Measurements from ENCODE around the gene TBC1D4.

TBC1D4 gene

GRCh38 chr13:75489502-75490263, 7.7 kb upstream of the TBC1D4 start:
- POLR2A ChIA-PET = no interaction called here
- no peak overlapping the region for H3K4me3 ChIP-seq (ENCODE audit: low read depth, low read length)
- DNase-seq (ENCODE audit: low read depth, low spot score) = no peak

GRCh38 chr13:75486146-75487062, 4.4 kb upstream of the TBC1D4 start:
- POLR2A ChIA-PET = no interaction called here
- no peak for DNase-seq (ENCODE audit: low read depth, low spot score)
- no peak for TF ChIP-seq CTCF (IDR thresholded peaks at IDR 0.05; ENCODE audit: insufficient read depth, low read length, missing control alignments)
- CTCF ChIA-PET = interaction anchor here (0.7 to 5.4 kb wide), 3 partner anchors 51 to 55 kb away, joined by 3 to 44 read pairs (median 4); partner anchors contain the start of gene COMMD6
- no peak overlapping the region for H3K4me3 ChIP-seq (ENCODE audit: low read depth, low read length)

More at GRCh38 chr13:75489502-75490263, 7.7 kb upstream of the TBC1D4 start:
- CTCF ChIA-PET = interaction anchor here (0.6 kb wide), 1 partner anchor 114 kb away, joined by 4 read pairs; no protein-coding TSS in a partner anchor
- TF ChIP-seq CTCF (IDR thresholded peaks at IDR 0.05; ENCODE audit: insufficient read depth, low read length, missing control alignments) = no peak

GRCh38 chr13:75485286-75486062, 3.5 kb upstream of the TBC1D4 start:
- H3K4me3 ChIP-seq (ENCODE audit: low read depth, low read length) = no peak overlapping the region
- ChIA-PET POLR2A (no interaction called here), CTCF (interaction anchor here (0.9 to 5.4 kb wide), 7 partner anchors 10 to 113 kb away, joined by 3 to 44 read pairs (median 4); no protein-coding TSS in a partner anchor)
- TF ChIP-seq CTCF (IDR thresholded peaks at IDR 0.05; ENCODE audit: insufficient read depth, low read length, missing control alignments) = no peak
- peak; percentile 21 for DNase-seq (ENCODE audit: low read depth, low spot score)

- ChIA-PET CTCF (interaction anchor here (0.7 to 5.4 kb wide), 26 partner anchors 9 to 146 kb away, joined by 3 to 44 read pairs (median 7); partner anchors contain the start of genes COMMD6 and UCHL3), POLR2A (interaction anchor here (1.1 to 1.7 kb wide), 3 partner anchors 13 to 117 kb away, joined by 3 to 5 read pairs (median 5); partner anchors contain the start of gene COMMD6)
- no peak for TF ChIP-seq CTCF (IDR thresholded peaks at IDR 0.05; ENCODE audit: insufficient read depth, low read length, missing control alignments)
- H3K4me3 ChIP-seq (ENCODE audit: low read depth, low read length) = peak overlapping the region; percentile 70
- DNase-seq (ENCODE audit: low read depth, low spot score) = no peak
These were observed 781 bp upstream of the TBC1D4 start for GRCh38 chr13:75482820-75483079.

- no peak for DNase-seq (ENCODE audit: low read depth, low spot score)
- H3K4me3 ChIP-seq (ENCODE audit: low read depth, low read length) = peak overlapping the region; percentile 70
- ChIA-PET POLR2A (interaction anchor here (1.1 to 1.7 kb wide), 4 partner anchors 14 to 116 kb away, joined by 3 to 5 read pairs (median 4); partner anchors contain the start of gene COMMD6), CTCF (interaction anchor here (0.7 to 5.4 kb wide), 26 partner anchors 10 to 151 kb away, joined by 3 to 44 read pairs (median 6); partner anchors contain the start of genes COMMD6 and UCHL3)
- TF ChIP-seq CTCF (IDR thresholded peaks at IDR 0.05; ENCODE audit: insufficient read depth, low read length, missing control alignments) = no peak
These were observed 546 bp downstream of the TBC1D4 start for GRCh38 chr13:75481176-75482069.
